IgD-negative memory B cell (primary cell): ENCODE results near the gene USP17L25. TPM values are rescaled to one million over a fixed set of nuclear protein-coding genes. Genes with fewer than 3 reads are reported as not detected.
"Not testable (repeated sequence)": the region's sequence is repeated elsewhere in the genome, so short reads cannot be mapped to it uniquely, and the experiment has no call there.

ENCODE experiments used
- H3K27ac Mint-ChIP-seq, 3 donors: one replicate each; pipeline ENCODE4 v1.8.0; 2020 to 2022; ENCODE audit warnings: mild to moderate bottlenecking in 3 of 3, mixed read lengths in 3 of 3, moderate library complexity in 1 of 3
- H3K27me3 Mint-ChIP-seq: one replicate; pipeline ENCODE4 v1.8.0; 2021; ENCODE audit warnings: mixed read lengths
- H3K36me3 Mint-ChIP-seq: one replicate; pipeline ENCODE4 v1.8.0; 2020; ENCODE audit warnings: mild to moderate bottlenecking, mixed read lengths
- H3K4me1 Mint-ChIP-seq, 3 donors: one replicate each; pipeline ENCODE4 v1.8.0; 2020 to 2022; ENCODE audit warnings: mixed read lengths in 3 of 3, mild to moderate bottlenecking in 1 of 3
- H3K4me3 Mint-ChIP-seq, 4 donors: one replicate each; pipeline ENCODE4 v1.8.0; 2020 to 2022; ENCODE audit warnings: mild to moderate bottlenecking in 4 of 4, mixed read lengths in 4 of 4, moderate library complexity in 3 of 4
- H3K9me3 Mint-ChIP-seq, 3 donors: one replicate each; pipeline ENCODE4 v1.8.0; 2020 to 2021; ENCODE audit warnings: mixed read lengths in 3 of 3, mild to moderate bottlenecking in 1 of 3
- polyA plus RNA-seq: library from polyadenylated mRNA; unstranded; fragments of 300-500 nt; fragmentation: Illumina TruSeq; gene quantifications from one replicate; pipeline ENCODE4 v1.2.3, GENCODE V29; 2021

Gene USP17L25, protein sequence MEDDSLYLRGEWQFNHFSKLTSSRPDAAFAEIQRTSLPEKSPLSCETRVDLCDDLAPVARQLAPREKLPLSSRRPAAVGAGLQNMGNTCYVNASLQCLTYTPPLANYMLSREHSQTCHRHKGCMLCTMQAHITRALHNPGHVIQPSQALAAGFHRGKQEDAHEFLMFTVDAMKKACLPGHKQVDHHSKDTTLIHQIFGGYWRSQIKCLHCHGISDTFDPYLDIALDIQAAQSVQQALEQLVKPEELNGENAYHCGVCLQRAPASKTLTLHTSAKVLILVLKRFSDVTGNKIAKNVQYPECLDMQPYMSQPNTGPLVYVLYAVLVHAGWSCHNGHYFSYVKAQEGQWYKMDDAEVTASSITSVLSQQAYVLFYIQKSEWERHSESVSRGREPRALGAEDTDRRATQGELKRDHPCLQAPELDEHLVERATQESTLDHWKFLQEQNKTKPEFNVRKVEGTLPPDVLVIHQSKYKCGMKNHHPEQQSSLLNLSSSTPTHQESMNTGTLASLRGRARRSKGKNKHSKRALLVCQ
- polyA plus RNA-seq, result not detected

DNA sequence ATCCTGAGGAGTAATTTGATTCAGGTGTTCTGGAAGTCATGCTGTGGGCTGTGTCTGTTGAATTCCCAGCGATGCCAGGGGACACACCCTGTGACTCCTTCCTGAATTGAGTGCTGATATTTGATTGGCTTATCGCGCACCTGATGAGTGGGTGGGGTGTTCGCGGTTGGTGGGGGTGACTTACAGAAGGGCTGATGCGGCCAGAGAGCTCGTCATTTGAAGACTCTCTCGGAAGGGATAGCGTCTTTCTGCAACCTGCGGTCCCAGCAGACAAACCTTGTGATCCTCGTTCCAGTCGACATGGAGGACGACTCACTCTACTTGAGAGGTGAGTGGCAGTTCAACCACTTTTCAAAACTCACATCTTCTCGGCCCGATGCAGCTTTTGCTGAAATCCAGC, at the start of gene USP17L25:
TSS of gene USP17L25 (plus strand) at position 301 of the 400 bp plus-strand sequence. CDS start at position 301, 0 bp downstream.
- not testable (repeated sequence) for H3K27me3 Mint-ChIP-seq, H3K27ac Mint-ChIP-seq, H3K36me3 Mint-ChIP-seq, H3K4me1 Mint-ChIP-seq, H3K9me3 Mint-ChIP-seq, H3K4me3 Mint-ChIP-seq

DNA sequence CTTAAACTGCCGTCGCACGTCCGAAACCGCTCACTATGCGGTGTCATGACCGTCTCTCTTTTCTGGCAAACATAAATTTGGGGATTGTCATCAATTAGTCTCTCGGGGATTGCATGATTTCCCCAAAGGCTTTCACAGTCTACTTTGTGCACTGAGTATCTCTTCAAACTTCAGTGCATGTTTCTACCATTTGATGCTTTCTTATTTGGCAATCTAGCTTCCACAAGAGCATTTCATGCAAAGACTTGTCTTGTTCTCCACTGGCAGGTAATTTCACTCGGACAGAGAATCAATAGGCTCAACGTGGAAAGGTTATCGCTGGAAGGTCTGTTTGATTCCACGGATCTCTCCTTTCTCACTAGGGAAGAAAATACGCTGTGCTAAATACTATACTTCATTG, 5.5 kb upstream of the USP17L25 start:
- H3K9me3 Mint-ChIP-seq, H3K36me3 Mint-ChIP-seq, H3K4me3 Mint-ChIP-seq, H3K27ac Mint-ChIP-seq, H3K27me3 Mint-ChIP-seq, H3K4me1 Mint-ChIP-seq: not testable (repeated sequence)

DNA sequence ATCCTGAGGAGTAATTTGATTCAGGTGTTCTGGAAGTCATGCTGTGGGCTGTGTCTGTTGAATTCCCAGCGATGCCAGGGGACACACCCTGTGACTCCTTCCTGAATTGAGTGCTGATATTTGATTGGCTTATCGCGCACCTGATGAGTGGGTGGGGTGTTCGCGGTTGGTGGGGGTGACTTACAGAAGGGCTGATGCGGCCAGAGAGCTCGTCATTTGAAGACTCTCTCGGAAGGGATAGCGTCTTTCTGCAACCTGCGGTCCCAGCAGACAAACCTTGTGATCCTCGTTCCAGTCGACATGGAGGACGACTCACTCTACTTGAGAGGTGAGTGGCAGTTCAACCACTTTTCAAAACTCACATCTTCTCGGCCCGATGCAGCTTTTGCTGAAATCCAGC, 4.8 kb upstream of the USP17L25 start, which contains the start of gene USP17L24:
TSS of gene USP17L24 (plus strand) at position 301 of the 400 bp plus-strand sequence. CDS start at position 301, 0 bp downstream.
- not testable (repeated sequence) for H3K9me3 Mint-ChIP-seq, H3K27ac Mint-ChIP-seq, H3K36me3 Mint-ChIP-seq, H3K4me3 Mint-ChIP-seq, H3K27me3 Mint-ChIP-seq, H3K4me1 Mint-ChIP-seq

DNA sequence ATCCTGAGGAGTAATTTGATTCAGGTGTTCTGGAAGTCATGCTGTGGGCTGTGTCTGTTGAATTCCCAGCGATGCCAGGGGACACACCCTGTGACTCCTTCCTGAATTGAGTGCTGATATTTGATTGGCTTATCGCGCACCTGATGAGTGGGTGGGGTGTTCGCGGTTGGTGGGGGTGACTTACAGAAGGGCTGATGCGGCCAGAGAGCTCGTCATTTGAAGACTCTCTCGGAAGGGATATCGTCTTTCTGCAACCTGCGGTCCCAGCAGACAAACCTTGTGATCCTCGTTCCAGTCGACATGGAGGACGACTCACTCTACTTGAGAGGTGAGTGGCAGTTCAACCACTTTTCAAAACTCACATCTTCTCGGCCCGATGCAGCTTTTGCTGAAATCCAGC, 4.6 kb downstream of the USP17L25 start, which contains the start of gene USP17L26:
TSS of gene USP17L26 (plus strand) at position 301 of the 400 bp plus-strand sequence. CDS start at position 301, 0 bp downstream.
- not testable (repeated sequence) for H3K4me1 Mint-ChIP-seq, H3K27ac Mint-ChIP-seq, H3K27me3 Mint-ChIP-seq, H3K9me3 Mint-ChIP-seq, H3K36me3 Mint-ChIP-seq, H3K4me3 Mint-ChIP-seq

DNA sequence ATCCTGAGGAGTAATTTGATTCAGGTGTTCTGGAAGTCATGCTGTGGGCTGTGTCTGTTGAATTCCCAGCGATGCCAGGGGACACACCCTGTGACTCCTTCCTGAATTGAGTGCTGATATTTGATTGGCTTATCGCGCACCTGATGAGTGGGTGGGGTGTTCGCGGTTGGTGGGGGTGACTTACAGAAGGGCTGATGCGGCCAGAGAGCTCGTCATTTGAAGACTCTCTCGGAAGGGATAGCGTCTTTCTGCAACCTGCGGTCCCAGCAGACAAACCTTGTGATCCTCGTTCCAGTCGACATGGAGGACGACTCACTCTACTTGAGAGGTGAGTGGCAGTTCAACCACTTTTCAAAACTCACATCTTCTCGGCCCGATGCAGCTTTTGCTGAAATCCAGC, 9.4 kb downstream of the USP17L25 start, which contains the start of gene USP17L5:
TSS of gene USP17L5 (plus strand) at position 301 of the 400 bp plus-strand sequence. CDS start at position 301, 0 bp downstream.
- not testable (repeated sequence) for H3K9me3 Mint-ChIP-seq, H3K36me3 Mint-ChIP-seq, H3K4me3 Mint-ChIP-seq, H3K27ac Mint-ChIP-seq, H3K27me3 Mint-ChIP-seq, H3K4me1 Mint-ChIP-seq

DNA sequence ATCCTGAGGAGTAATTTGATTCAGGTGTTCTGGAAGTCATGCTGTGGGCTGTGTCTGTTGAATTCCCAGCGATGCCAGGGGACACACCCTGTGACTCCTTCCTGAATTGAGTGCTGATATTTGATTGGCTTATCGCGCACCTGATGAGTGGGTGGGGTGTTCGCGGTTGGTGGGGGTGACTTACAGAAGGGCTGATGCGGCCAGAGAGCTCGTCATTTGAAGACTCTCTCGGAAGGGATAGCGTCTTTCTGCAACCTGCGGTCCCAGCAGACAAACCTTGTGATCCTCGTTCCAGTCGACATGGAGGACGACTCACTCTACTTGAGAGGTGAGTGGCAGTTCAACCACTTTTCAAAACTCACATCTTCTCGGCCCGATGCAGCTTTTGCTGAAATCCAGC, 14.1 kb downstream of the USP17L25 start, which contains the start of gene USP17L27:
TSS of gene USP17L27 (plus strand) at position 301 of the 400 bp plus-strand sequence. CDS start at position 301, 0 bp downstream.
- H3K4me3 Mint-ChIP-seq, H3K36me3 Mint-ChIP-seq, H3K27me3 Mint-ChIP-seq, H3K4me1 Mint-ChIP-seq, H3K9me3 Mint-ChIP-seq, H3K27ac Mint-ChIP-seq: not testable (repeated sequence)

DNA sequence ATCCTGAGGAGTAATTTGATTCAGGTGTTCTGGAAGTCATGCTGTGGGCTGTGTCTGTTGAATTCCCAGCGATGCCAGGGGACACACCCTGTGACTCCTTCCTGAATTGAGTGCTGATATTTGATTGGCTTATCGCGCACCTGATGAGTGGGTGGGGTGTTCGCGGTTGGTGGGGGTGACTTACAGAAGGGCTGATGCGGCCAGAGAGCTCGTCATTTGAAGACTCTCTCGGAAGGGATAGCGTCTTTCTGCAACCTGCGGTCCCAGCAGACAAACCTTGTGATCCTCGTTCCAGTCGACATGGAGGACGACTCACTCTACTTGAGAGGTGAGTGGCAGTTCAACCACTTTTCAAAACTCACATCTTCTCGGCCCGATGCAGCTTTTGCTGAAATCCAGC, 18.9 kb downstream of the USP17L25 start, which contains the start of gene USP17L28:
TSS of gene USP17L28 (plus strand) at position 301 of the 400 bp plus-strand sequence. CDS start at position 301, 0 bp downstream.
- H3K4me3 Mint-ChIP-seq, H3K9me3 Mint-ChIP-seq: not testable (repeated sequence)

DNA sequence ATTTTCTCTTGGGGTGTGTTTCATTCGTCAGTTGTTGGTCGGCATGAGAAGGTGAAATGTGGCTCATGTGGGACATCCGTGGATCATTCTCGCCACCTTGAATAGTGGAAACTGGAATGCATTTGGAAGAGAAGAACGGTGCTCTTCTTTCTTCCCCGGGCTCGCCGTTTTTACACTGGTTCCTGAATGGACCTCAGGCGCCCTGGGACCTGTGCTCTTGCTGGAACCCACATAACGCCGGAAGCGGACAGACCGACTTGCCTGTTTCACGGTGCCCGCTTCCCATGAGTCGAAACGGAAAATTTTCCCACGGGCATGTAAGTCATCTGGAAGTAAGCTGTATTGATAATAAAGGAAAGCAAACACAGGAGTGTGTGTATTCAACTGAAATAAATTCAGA, 21.2 kb downstream of the USP17L25 start:
- H3K36me3 Mint-ChIP-seq, H3K4me3 Mint-ChIP-seq: not testable (repeated sequence)

More for the DNA sequence above, 18.9 kb downstream of the USP17L25 start, which contains the start of gene USP17L28:
- not testable (repeated sequence) for H3K27me3 Mint-ChIP-seq, H3K4me1 Mint-ChIP-seq, H3K36me3 Mint-ChIP-seq, H3K27ac Mint-ChIP-seq

DNA sequence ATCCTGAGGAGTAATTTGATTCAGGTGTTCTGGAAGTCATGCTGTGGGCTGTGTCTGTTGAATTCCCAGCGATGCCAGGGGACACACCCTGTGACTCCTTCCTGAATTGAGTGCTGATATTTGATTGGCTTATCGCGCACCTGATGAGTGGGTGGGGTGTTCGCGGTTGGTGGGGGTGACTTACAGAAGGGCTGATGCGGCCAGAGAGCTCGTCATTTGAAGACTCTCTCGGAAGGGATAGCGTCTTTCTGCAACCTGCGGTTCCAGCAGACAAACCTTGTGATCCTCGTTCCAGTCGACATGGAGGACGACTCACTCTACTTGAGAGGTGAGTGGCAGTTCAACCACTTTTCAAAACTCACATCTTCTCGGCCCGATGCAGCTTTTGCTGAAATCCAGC, 23.6 kb downstream of the USP17L25 start, which contains the start of gene USP17L29:
TSS of gene USP17L29 (plus strand) at position 301 of the 400 bp plus-strand sequence. CDS start at position 301, 0 bp downstream.
- H3K36me3 Mint-ChIP-seq, H3K27ac Mint-ChIP-seq, H3K9me3 Mint-ChIP-seq, H3K27me3 Mint-ChIP-seq, H3K4me1 Mint-ChIP-seq, H3K4me3 Mint-ChIP-seq: not testable (repeated sequence)

More for the DNA sequence above, 21.2 kb downstream of the USP17L25 start:
- H3K27ac Mint-ChIP-seq, H3K4me1 Mint-ChIP-seq, H3K27me3 Mint-ChIP-seq, H3K9me3 Mint-ChIP-seq: not testable (repeated sequence)

DNA sequence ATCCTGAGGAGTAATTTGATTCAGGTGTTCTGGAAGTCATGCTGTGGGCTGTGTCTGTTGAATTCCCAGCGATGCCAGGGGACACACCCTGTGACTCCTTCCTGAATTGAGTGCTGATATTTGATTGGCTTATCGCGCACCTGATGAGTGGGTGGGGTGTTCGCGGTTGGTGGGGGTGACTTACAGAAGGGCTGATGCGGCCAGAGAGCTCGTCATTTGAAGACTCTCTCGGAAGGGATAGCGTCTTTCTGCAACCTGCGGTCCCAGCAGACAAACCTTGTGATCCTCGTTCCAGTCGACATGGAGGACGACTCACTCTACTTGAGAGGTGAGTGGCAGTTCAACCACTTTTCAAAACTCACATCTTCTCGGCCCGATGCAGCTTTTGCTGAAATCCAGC, 33.1 kb downstream of the USP17L25 start, which contains the start of gene USP17L30:
TSS of gene USP17L30 (plus strand) at position 301 of the 400 bp plus-strand sequence. CDS start at position 301, 0 bp downstream.
- H3K27me3 Mint-ChIP-seq, H3K4me3 Mint-ChIP-seq, H3K36me3 Mint-ChIP-seq, H3K27ac Mint-ChIP-seq, H3K4me1 Mint-ChIP-seq, H3K9me3 Mint-ChIP-seq: not testable (repeated sequence)

DNA sequence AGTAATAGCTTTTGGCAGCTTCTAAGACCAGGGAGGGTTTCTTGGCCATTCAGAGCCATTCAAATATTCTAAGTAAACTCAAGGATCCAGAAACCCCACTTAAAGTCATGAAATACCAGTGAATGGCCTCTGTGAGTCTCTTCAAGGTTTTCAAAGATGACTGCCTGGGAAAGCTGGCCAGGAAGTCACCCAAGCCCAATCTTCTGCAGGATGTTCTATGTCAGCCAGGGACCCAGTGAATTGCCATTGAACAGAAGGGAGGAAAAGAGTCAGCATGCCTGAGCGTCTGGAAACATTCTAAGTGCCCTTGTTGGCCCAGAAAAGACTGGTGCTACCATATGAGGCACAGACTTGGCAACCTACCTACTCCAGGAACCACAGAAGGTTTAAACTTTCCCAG, 50.2 kb downstream of the USP17L25 start:
- H3K27ac Mint-ChIP-seq, H3K9me3 Mint-ChIP-seq, H3K4me1 Mint-ChIP-seq, H3K36me3 Mint-ChIP-seq, H3K4me3 Mint-ChIP-seq, H3K27me3 Mint-ChIP-seq: not testable (repeated sequence)

Other genes starting within 250 kb of the USP17L25 start
- not detected for gene FAM90A26, start 159.5 kb upstream of the USP17L25 start, polyA plus RNA-seq
- not detected for gene USP17L10, start 119.3 kb upstream of the USP17L25 start, polyA plus RNA-seq
- gene USP17L11, start 114.5 kb upstream of the USP17L25 start, polyA plus RNA-seq, result not detected
- gene USP17L12, start 109.8 kb upstream of the USP17L25 start, polyA plus RNA-seq, result not detected
- gene USP17L13, start 105.0 kb upstream of the USP17L25 start, polyA plus RNA-seq, result not detected
- gene USP17L15, start 95.5 kb upstream of the USP17L25 start, polyA plus RNA-seq, result not detected
- not detected for gene USP17L17, start 86.0 kb upstream of the USP17L25 start, polyA plus RNA-seq
- not detected for gene USP17L18, start 81.3 kb upstream of the USP17L25 start, polyA plus RNA-seq
- not detected for gene USP17L19, start 76.5 kb upstream of the USP17L25 start, polyA plus RNA-seq
- gene USP17L20, start 71.8 kb upstream of the USP17L25 start, polyA plus RNA-seq, result not detected
- not detected for gene USP17L21, start 67.0 kb upstream of the USP17L25 start, polyA plus RNA-seq
- not detected for gene USP17L22, start 62.3 kb upstream of the USP17L25 start, polyA plus RNA-seq
- gene USP17L24, start 4.7 kb upstream of the USP17L25 start, polyA plus RNA-seq, result not detected
- gene USP17L26, start 4.7 kb downstream of the USP17L25 start, polyA plus RNA-seq, result not detected
- gene USP17L5, start 9.5 kb downstream of the USP17L25 start, polyA plus RNA-seq, result not detected
- not detected for gene USP17L27, start 14.2 kb downstream of the USP17L25 start, polyA plus RNA-seq
- not detected for gene USP17L28, start 19.0 kb downstream of the USP17L25 start, polyA plus RNA-seq
- gene USP17L29, start 23.7 kb downstream of the USP17L25 start, polyA plus RNA-seq, result not detected
- gene USP17L30, start 33.2 kb downstream of the USP17L25 start, polyA plus RNA-seq, result not detected
- not detected for gene DEFB131A, start 114.5 kb downstream of the USP17L25 start, polyA plus RNA-seq